Stomach (tissue), 4 donors: ENCODE measurements around the gene MRPL14.

ENCODE experiments used
- POLR2AphosphoS5 ChIP-seq, 3 donors: sonication (generic); formaldehyde crosslinking; IDR thresholded peaks; one replicate each; pipeline ENCODE4 v1.6.1; 2016; ENCODE audit warnings: antibody characterized with exemption in 3 of 3
- TF ChIP-seq, protein P1 (sequence below), 7 experiments: fragments of 450-650 bp in 4 of 7; fragments of 200-600 bp in 3 of 7; sonication (generic) in 3 of 7; IDR thresholded peaks; one replicate each; pipeline ENCODE4 v1.5.1; 2016 to 2019; ENCODE audit warnings: antibody characterized with exemption in 7 of 7, control low read depth in 2 of 7, mild to moderate bottlenecking in 1 of 7

- TF ChIP-seq, protein P1, sequence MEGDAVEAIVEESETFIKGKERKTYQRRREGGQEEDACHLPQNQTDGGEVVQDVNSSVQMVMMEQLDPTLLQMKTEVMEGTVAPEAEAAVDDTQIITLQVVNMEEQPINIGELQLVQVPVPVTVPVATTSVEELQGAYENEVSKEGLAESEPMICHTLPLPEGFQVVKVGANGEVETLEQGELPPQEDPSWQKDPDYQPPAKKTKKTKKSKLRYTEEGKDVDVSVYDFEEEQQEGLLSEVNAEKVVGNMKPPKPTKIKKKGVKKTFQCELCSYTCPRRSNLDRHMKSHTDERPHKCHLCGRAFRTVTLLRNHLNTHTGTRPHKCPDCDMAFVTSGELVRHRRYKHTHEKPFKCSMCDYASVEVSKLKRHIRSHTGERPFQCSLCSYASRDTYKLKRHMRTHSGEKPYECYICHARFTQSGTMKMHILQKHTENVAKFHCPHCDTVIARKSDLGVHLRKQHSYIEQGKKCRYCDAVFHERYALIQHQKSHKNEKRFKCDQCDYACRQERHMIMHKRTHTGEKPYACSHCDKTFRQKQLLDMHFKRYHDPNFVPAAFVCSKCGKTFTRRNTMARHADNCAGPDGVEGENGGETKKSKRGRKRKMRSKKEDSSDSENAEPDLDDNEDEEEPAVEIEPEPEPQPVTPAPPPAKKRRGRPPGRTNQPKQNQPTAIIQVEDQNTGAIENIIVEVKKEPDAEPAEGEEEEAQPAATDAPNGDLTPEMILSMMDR (IDR thresholded peaks at IDR 0.05) = no peak
- no peak for TF ChIP-seq POLR2AphosphoS5 (IDR thresholded peaks at IDR 0.05)
Observed at GRCh38 chr6:44093750-44094402, 33.4 kb downstream of the MRPL14 start.
